AG04450 (cell line): ENCODE results near the gene MRGPRE. TPM values are rescaled to one million over a fixed set of nuclear protein-coding genes. Genes with fewer than 3 reads are reported as not detected.

ENCODE experiments used
- CTCF ChIA-PET: fragments of 300-600, 350-600 bp; formaldehyde crosslinking; extraction: SDS; loops from one replicate; lab custom pipeline; 2022; ENCODE audit warnings: antibody characterized with exemption, inconsistent platforms; lab: Charles Lee
- POLR2A ChIA-PET: fragments of 350-600 bp; formaldehyde crosslinking; extraction: SDS; loops from one replicate; lab custom pipeline; 2021; ENCODE audit warnings: antibody characterized with exemption, inconsistent platforms; lab: Yijun Ruan, JAX
- DNase-seq: peaks from one replicate; pipeline ENCODE4 v3.0.0-alpha.2; 2011; ENCODE audit warnings: low read depth, low spot score
- H3K27ac ChIP-seq: one replicate; pipeline ENCODE4 v1.5.1; 2012; ENCODE audit warnings: low read depth, low read length, control low read depth
- H3K27me3 ChIP-seq: one replicate; pipeline ENCODE4 v1.6.0; 2012; ENCODE audit warnings: low read length; ENCODE audit not compliant: control insufficient read depth, insufficient read depth
- H3K4me3 ChIP-seq: 2 replicates; pipeline ENCODE4 v1.5.1; 2011; ENCODE audit warnings: mild to moderate bottlenecking, low read depth, low read length, control low read depth
- H3K9me3 ChIP-seq: 2 replicates; pipeline ENCODE4 v1.5.1; 2012; ENCODE audit warnings: low read length; ENCODE audit not compliant: control insufficient read depth, insufficient read depth
- CTCF ChIP-seq: IDR thresholded peaks from 2 replicates; pipeline ENCODE4 v1.5.1; 2011; ENCODE audit warnings: low read depth, low read length, control low read depth, inconsistent platforms
- polyA plus RNA-seq: library from polyadenylated mRNA; depleted of rRNA; stranded (reverse); fragments of >200 nt; gene quantifications from 2 replicates; pipeline ENCODE4 v1.2.3, GENCODE V29; 2011

MRGPRE gene
- polyA plus RNA-seq, 1 experiment: not detected

- no peak for DNase-seq
These were observed 48.7 kb downstream of the MRGPRE start for GRCh38 chr11:3183523-3183922.

DNA sequence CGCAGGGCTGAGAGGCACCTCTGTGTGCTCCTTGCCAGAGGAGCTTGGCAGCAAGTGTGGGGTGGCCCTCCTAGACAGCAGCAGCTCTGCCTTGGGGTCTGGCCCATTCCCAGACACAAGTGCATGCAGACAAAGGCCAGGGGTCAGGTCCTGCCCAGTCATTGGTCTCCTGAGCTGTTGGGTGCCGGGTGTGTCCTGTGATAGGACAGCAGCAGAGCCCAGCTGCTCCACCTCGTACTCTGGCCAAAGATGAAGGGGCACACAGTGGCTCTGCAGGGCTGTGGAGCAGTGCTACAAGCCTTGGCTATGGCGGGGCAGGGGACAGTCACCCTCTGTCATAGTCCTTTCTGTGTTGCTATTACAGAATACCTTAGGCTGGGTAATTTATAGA is 49.8 kb downstream of the MRGPRE start:
- ChIA-PET POLR2A (no interaction called here), CTCF (no interaction called here)
- Histone ChIP-seq H3K27me3 (peaks cover 19% of the 10 kb centered on the region), H3K27ac (no peak overlapping the region), H3K9me3 (no peaks in the 10 kb centered on the region; the same call in 1 of the 2 replicates), H3K4me3 (no peak overlapping the region)
- DNase-seq: no peak
- TF ChIP-seq CTCF: no peak

More at GRCh38 chr11:3183523-3183922, 48.7 kb downstream of the MRGPRE start:
- no peak for TF ChIP-seq CTCF
- Histone ChIP-seq H3K4me3 (no peak overlapping the region), H3K27me3 (peaks cover 20% of the 10 kb centered on the region), H3K27ac (no peak overlapping the region), H3K9me3 (no peaks in the 10 kb centered on the region; the same call in 1 of the 2 replicates)
- CTCF ChIA-PET: no interaction called here
- POLR2A ChIA-PET: no interaction called here

- peaks cover 15% of the 10 kb centered on the region for H3K27me3 ChIP-seq
- H3K9me3 ChIP-seq: no peaks in the 10 kb centered on the region; the same call in 1 of the 2 replicates
- ChIA-PET CTCF (no interaction called here), POLR2A (no interaction called here)
- no peak for DNase-seq
- no peak for TF ChIP-seq CTCF
- no peak overlapping the region for H3K4me3 ChIP-seq
- no peak overlapping the region for H3K27ac ChIP-seq
These were observed 50.3 kb downstream of the MRGPRE start for GRCh38 chr11:3181725-3182461.

GRCh38 chr11:3180869-3181268 is 51.3 kb downstream of the MRGPRE start:
- ChIA-PET POLR2A (no interaction called here), CTCF (no interaction called here)
- TF ChIP-seq CTCF: no peak
- H3K27ac ChIP-seq: no peak overlapping the region
- peaks cover 12% of the 10 kb centered on the region for H3K27me3 ChIP-seq
- peaks cover 3% of the 10 kb centered on the region for H3K9me3 ChIP-seq
- no peak overlapping the region for H3K4me3 ChIP-seq
- no peak for DNase-seq

GRCh38 chr11:3178349-3178748 is 53.9 kb downstream of the MRGPRE start:
- ChIA-PET POLR2A (interaction anchor here (0.9 kb wide), 1 partner anchor 9 kb away, joined by 3 read pairs; no protein-coding TSS in a partner anchor), CTCF (no interaction called here)
- H3K27ac ChIP-seq: no peak overlapping the region
- H3K4me3 ChIP-seq: no peak overlapping the region
- H3K9me3 ChIP-seq: peaks cover 11% of the 10 kb centered on the region
- no peak for TF ChIP-seq CTCF
- peaks cover 7% of the 10 kb centered on the region for H3K27me3 ChIP-seq
- no peak for DNase-seq
